Measurements from ENCODE around the gene RNF149. TPM values are rescaled to one million over a fixed set of nuclear protein-coding genes. Genes with fewer than 3 reads are reported as not detected.

Gene RNF149
- total and polyA plus RNA-seq, 2 donors = 26.3 to 113 TPM

- no peak overlapping the region for H3K27ac ChIP-seq (ENCODE audit: low read depth)
- DNase-seq (ENCODE audit: extremely low spot score) = no peak
- H3K36me3 ChIP-seq (ENCODE audit: insufficient read depth) = no peaks in the 10 kb centered on the region
- H3K4me3 ChIP-seq (ENCODE audit: low read depth, low read length) = no peak overlapping the region
- H3K4me1 ChIP-seq (ENCODE audit: insufficient read depth) = no peaks in the 10 kb centered on the region
- 86% methylated on average over 2 of the region's 2 CpGs for WGBS
Measured at GRCh38 chr2:101297383-101297782, 11.1 kb downstream of the RNF149 start.

- no peaks in the 10 kb centered on the region for H3K36me3 ChIP-seq (ENCODE audit: insufficient read depth)
- 86% methylated on average over 5 of the region's 5 CpGs for WGBS
- DNase-seq (ENCODE audit: extremely low spot score) = no peak
- H3K4me1 ChIP-seq (ENCODE audit: insufficient read depth) = no peaks in the 10 kb centered on the region
- no peak overlapping the region for H3K4me3 ChIP-seq (ENCODE audit: low read depth, low read length)
- H3K27ac ChIP-seq (ENCODE audit: low read depth) = no peak overlapping the region
Measured at GRCh38 chr2:101296371-101296770, 12.1 kb downstream of the RNF149 start.

- no peaks in the 10 kb centered on the region for H3K4me1 ChIP-seq (ENCODE audit: insufficient read depth)
- no peak overlapping the region for H3K27ac ChIP-seq (ENCODE audit: low read depth)
- no peak overlapping the region for H3K4me3 ChIP-seq (ENCODE audit: low read depth, low read length)
- H3K36me3 ChIP-seq (ENCODE audit: insufficient read depth) = no peaks in the 10 kb centered on the region
- 89% methylated on average over 2 of the region's 2 CpGs for WGBS
- no peak for DNase-seq (ENCODE audit: extremely low spot score)
Measured at GRCh38 chr2:101295895-101296294, 12.6 kb downstream of the RNF149 start.

- H3K4me1 ChIP-seq (ENCODE audit: insufficient read depth) = no peaks in the 10 kb centered on the region
- WGBS = 94% methylated on average over 6 of the region's 6 CpGs
- DNase-seq (ENCODE audit: extremely low spot score) = no peak
- no peaks in the 10 kb centered on the region for H3K36me3 ChIP-seq (ENCODE audit: insufficient read depth)
- no peak overlapping the region for H3K27ac ChIP-seq (ENCODE audit: low read depth)
- no peak overlapping the region for H3K4me3 ChIP-seq (ENCODE audit: low read depth, low read length)
Measured at GRCh38 chr2:101294861-101295260, 13.6 kb downstream of the RNF149 start.

- no peak overlapping the region for H3K4me3 ChIP-seq (ENCODE audit: low read depth, low read length)
- no peaks in the 10 kb centered on the region for H3K36me3 ChIP-seq (ENCODE audit: insufficient read depth)
- 94% methylated on average over 2 of the region's 2 CpGs for WGBS
- H3K27ac ChIP-seq (ENCODE audit: low read depth) = no peak overlapping the region
- DNase-seq (ENCODE audit: extremely low spot score) = no peak
- H3K4me1 ChIP-seq (ENCODE audit: insufficient read depth) = no peaks in the 10 kb centered on the region
Measured at GRCh38 chr2:101293544-101293943, 15.0 kb downstream of the RNF149 start.

- no peak overlapping the region for H3K4me3 ChIP-seq (ENCODE audit: low read depth, low read length)
- no peak for DNase-seq (ENCODE audit: extremely low spot score)
- H3K36me3 ChIP-seq (ENCODE audit: insufficient read depth) = peaks cover 3% of the 10 kb centered on the region
- no peaks in the 10 kb centered on the region for H3K4me1 ChIP-seq (ENCODE audit: insufficient read depth)
- WGBS = 93% methylated on average over 3 of the region's 3 CpGs
- no peak overlapping the region for H3K27ac ChIP-seq (ENCODE audit: low read depth)
Measured at GRCh38 chr2:101291973-101292372, 16.5 kb downstream of the RNF149 start.

- Histone ChIP-seq H3K36me3 (ENCODE audit: insufficient read depth) (peaks cover 3% of the 10 kb centered on the region), H3K27ac (ENCODE audit: low read depth) (no peak overlapping the region), H3K4me3 (ENCODE audit: low read depth, low read length) (no peak overlapping the region), H3K4me1 (ENCODE audit: insufficient read depth) (no peaks in the 10 kb centered on the region)
- no peak for DNase-seq (ENCODE audit: extremely low spot score)
Measured at GRCh38 chr2:101290711-101291110, 17.8 kb downstream of the RNF149 start.

GRCh38 chr2:101287303-101287702 is 21.2 kb downstream of the RNF149 start:
- no peak for DNase-seq (ENCODE audit: extremely low spot score)
- Histone ChIP-seq H3K36me3 (ENCODE audit: insufficient read depth) (peaks cover 6% of the 10 kb centered on the region), H3K27ac (ENCODE audit: low read depth) (no peak overlapping the region), H3K4me1 (ENCODE audit: insufficient read depth) (no peaks in the 10 kb centered on the region), H3K4me3 (ENCODE audit: low read depth, low read length) (no peak overlapping the region)
- 95% methylated on average over 2 of the region's 2 CpGs for WGBS

- no peak overlapping the region for H3K4me3 ChIP-seq (ENCODE audit: low read depth, low read length)
- peaks cover 6% of the 10 kb centered on the region for H3K36me3 ChIP-seq (ENCODE audit: insufficient read depth)
Measured at GRCh38 chr2:101286684-101287083, 21.8 kb downstream of the RNF149 start.

GRCh38 chr2:101282980-101283379 is 25.5 kb downstream of the RNF149 start:
- Histone ChIP-seq H3K4me1 (ENCODE audit: insufficient read depth) (no peaks in the 10 kb centered on the region), H3K36me3 (ENCODE audit: insufficient read depth) (peaks cover 2% of the 10 kb centered on the region), H3K4me3 (ENCODE audit: low read depth, low read length) (no peak overlapping the region), H3K27ac (ENCODE audit: low read depth) (no peak overlapping the region)
- DNase-seq (ENCODE audit: extremely low spot score) = no peak
- 95% methylated on average over 3 of the region's 3 CpGs for WGBS

More at GRCh38 chr2:101286684-101287083, 21.8 kb downstream of the RNF149 start:
- DNase-seq (ENCODE audit: extremely low spot score) = no peak
- no peaks in the 10 kb centered on the region for H3K4me1 ChIP-seq (ENCODE audit: insufficient read depth)
- WGBS = 97% methylated on average over 6 of the region's 6 CpGs
- H3K27ac ChIP-seq (ENCODE audit: low read depth) = no peak overlapping the region

GRCh38 chr2:101281482-101281881 is 27.0 kb downstream of the RNF149 start:
- 96% methylated on average over 4 of the region's 4 CpGs for WGBS
- Histone ChIP-seq H3K4me1 (ENCODE audit: insufficient read depth) (no peaks in the 10 kb centered on the region), H3K27ac (ENCODE audit: low read depth) (no peak overlapping the region), H3K4me3 (ENCODE audit: low read depth, low read length) (no peak overlapping the region), H3K36me3 (ENCODE audit: insufficient read depth) (peaks cover 2% of the 10 kb centered on the region)
- no peak for DNase-seq (ENCODE audit: extremely low spot score)

GRCh38 chr2:101278925-101279324 is 29.6 kb downstream of the RNF149 start:
- H3K4me3 ChIP-seq (ENCODE audit: low read depth, low read length) = no peak overlapping the region
- H3K4me1 ChIP-seq (ENCODE audit: insufficient read depth) = no peaks in the 10 kb centered on the region
- no peak for DNase-seq (ENCODE audit: extremely low spot score)
- peaks cover 2% of the 10 kb centered on the region for H3K36me3 ChIP-seq (ENCODE audit: insufficient read depth)
- WGBS = 90% methylated on average over 3 of the region's 3 CpGs
- no peak overlapping the region for H3K27ac ChIP-seq (ENCODE audit: low read depth)

- Histone ChIP-seq H3K27ac (ENCODE audit: low read depth) (no peak overlapping the region), H3K4me1 (ENCODE audit: insufficient read depth) (no peaks in the 10 kb centered on the region), H3K4me3 (ENCODE audit: low read depth, low read length) (no peak overlapping the region), H3K36me3 (ENCODE audit: insufficient read depth) (peaks cover 2% of the 10 kb centered on the region)
- no peak for DNase-seq (ENCODE audit: extremely low spot score)
- 79% methylated on average over 7 of the region's 7 CpGs for WGBS
Measured at GRCh38 chr2:101277111-101277510, 31.4 kb downstream of the RNF149 start.

GRCh38 chr2:101274142-101274541 is 34.4 kb downstream of the RNF149 start:
- WGBS = 92% methylated on average over 5 of the region's 5 CpGs
- peaks cover 2% of the 10 kb centered on the region for H3K36me3 ChIP-seq (ENCODE audit: insufficient read depth)
- H3K4me3 ChIP-seq (ENCODE audit: low read depth, low read length) = no peak overlapping the region
- DNase-seq (ENCODE audit: extremely low spot score) = no peak
- no peak overlapping the region for H3K27ac ChIP-seq (ENCODE audit: low read depth)
- no peaks in the 10 kb centered on the region for H3K4me1 ChIP-seq (ENCODE audit: insufficient read depth)

GRCh38 chr2:101273056-101273455 is 35.4 kb downstream of the RNF149 start:
- H3K4me3 ChIP-seq (ENCODE audit: low read depth, low read length) = no peak overlapping the region
- no peak for DNase-seq (ENCODE audit: extremely low spot score)
- WGBS = 71% methylated on average over 8 of the region's 8 CpGs
- H3K36me3 ChIP-seq (ENCODE audit: insufficient read depth) = peaks cover 2% of the 10 kb centered on the region
- no peak overlapping the region for H3K27ac ChIP-seq (ENCODE audit: low read depth)
- no peaks in the 10 kb centered on the region for H3K4me1 ChIP-seq (ENCODE audit: insufficient read depth)
